Measurements from ENCODE around the gene STARD5.

Gene STARD5

GRCh38 chr15:81284256-81285031, 39.5 kb downstream of the STARD5 start:
- Histone ChIP-seq H3K9ac (ENCODE audit: low read depth, low read length) (no peak overlapping the region), H3K9me3 (ENCODE audit: control insufficient read depth, insufficient read depth, low read length) (no peaks in the 10 kb centered on the region), H3K4me1 (ENCODE audit: control insufficient read depth, insufficient read depth, low read length) (no peaks in the 10 kb centered on the region), H3K4me3 (ENCODE audit: low read depth, low read length) (no peak overlapping the region), H3K27me3 (ENCODE audit: control insufficient read depth, insufficient read depth, low read length) (no peaks in the 10 kb centered on the region), H3K36me3 (ENCODE audit: control insufficient read depth, insufficient read depth, low read length) (no peaks in the 10 kb centered on the region)

GRCh38 chr15:81282911-81283310, 41.0 kb downstream of the STARD5 start:
- Histone ChIP-seq H3K4me1 (ENCODE audit: control insufficient read depth, insufficient read depth, low read length) (no peaks in the 10 kb centered on the region), H3K27me3 (ENCODE audit: control insufficient read depth, insufficient read depth, low read length) (no peaks in the 10 kb centered on the region)

DNA sequence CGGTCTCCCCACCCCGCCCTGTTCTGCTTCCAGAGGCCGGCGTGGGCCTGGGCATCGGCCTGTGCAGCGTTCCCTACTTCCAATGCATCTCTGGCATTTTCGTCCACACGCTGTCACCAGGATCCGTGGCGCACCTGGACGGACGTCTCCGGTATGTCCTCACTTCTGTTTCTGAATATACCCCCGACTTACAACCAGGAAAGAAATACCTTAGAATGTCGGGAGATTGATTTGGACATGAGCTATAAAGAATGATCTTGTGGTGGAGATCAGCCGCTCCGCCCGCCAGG, 41.4 kb downstream of the STARD5 start:
- no peaks in the 10 kb centered on the region for H3K9me3 ChIP-seq (ENCODE audit: control insufficient read depth, insufficient read depth, low read length)
- H3K27me3 ChIP-seq (ENCODE audit: control insufficient read depth, insufficient read depth, low read length) = no peaks in the 10 kb centered on the region
- H3K36me3 ChIP-seq (ENCODE audit: control insufficient read depth, insufficient read depth, low read length) = no peaks in the 10 kb centered on the region
- no peaks in the 10 kb centered on the region for H3K4me1 ChIP-seq (ENCODE audit: control insufficient read depth, insufficient read depth, low read length)
- no peak overlapping the region for H3K9ac ChIP-seq (ENCODE audit: low read depth, low read length)
- no peak overlapping the region for H3K4me3 ChIP-seq (ENCODE audit: low read depth, low read length)

More at GRCh38 chr15:81282911-81283310, 41.0 kb downstream of the STARD5 start:
- H3K4me3 ChIP-seq (ENCODE audit: low read depth, low read length) = no peak overlapping the region
- no peaks in the 10 kb centered on the region for H3K36me3 ChIP-seq (ENCODE audit: control insufficient read depth, insufficient read depth, low read length)
- no peak overlapping the region for H3K9ac ChIP-seq (ENCODE audit: low read depth, low read length)
- H3K9me3 ChIP-seq (ENCODE audit: control insufficient read depth, insufficient read depth, low read length) = no peaks in the 10 kb centered on the region

GRCh38 chr15:81281766-81282605, 42.0 kb downstream of the STARD5 start:
- Histone ChIP-seq H3K9ac (ENCODE audit: low read depth, low read length) (no peak overlapping the region), H3K27me3 (ENCODE audit: control insufficient read depth, insufficient read depth, low read length) (no peaks in the 10 kb centered on the region), H3K4me1 (ENCODE audit: control insufficient read depth, insufficient read depth, low read length) (no peaks in the 10 kb centered on the region), H3K36me3 (ENCODE audit: control insufficient read depth, insufficient read depth, low read length) (no peaks in the 10 kb centered on the region), H3K9me3 (ENCODE audit: control insufficient read depth, insufficient read depth, low read length) (peaks cover 1% of the 10 kb centered on the region), H3K4me3 (ENCODE audit: low read depth, low read length) (no peak overlapping the region)

DNA sequence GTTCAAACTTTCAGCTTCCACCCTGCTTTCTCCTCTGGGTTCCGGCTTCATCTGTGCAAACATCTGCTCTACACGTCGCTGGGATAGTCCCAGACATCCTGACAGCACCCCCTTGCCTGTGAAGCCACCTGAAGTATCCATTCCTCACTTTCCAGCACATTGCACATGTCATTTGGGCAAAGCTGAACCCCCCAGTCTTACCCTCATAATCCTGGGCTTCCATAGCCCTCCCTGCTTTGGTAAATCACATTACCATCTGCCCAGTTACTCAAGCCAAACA, 42.5 kb downstream of the STARD5 start:
- Histone ChIP-seq H3K36me3 (ENCODE audit: control insufficient read depth, insufficient read depth, low read length) (no peaks in the 10 kb centered on the region), H3K4me1 (ENCODE audit: control insufficient read depth, insufficient read depth, low read length) (no peaks in the 10 kb centered on the region), H3K4me3 (ENCODE audit: low read depth, low read length) (no peak overlapping the region), H3K27me3 (ENCODE audit: control insufficient read depth, insufficient read depth, low read length) (no peaks in the 10 kb centered on the region), H3K9me3 (ENCODE audit: control insufficient read depth, insufficient read depth, low read length) (peaks cover 3% of the 10 kb centered on the region), H3K9ac (ENCODE audit: low read depth, low read length) (no peak overlapping the region)

DNA sequence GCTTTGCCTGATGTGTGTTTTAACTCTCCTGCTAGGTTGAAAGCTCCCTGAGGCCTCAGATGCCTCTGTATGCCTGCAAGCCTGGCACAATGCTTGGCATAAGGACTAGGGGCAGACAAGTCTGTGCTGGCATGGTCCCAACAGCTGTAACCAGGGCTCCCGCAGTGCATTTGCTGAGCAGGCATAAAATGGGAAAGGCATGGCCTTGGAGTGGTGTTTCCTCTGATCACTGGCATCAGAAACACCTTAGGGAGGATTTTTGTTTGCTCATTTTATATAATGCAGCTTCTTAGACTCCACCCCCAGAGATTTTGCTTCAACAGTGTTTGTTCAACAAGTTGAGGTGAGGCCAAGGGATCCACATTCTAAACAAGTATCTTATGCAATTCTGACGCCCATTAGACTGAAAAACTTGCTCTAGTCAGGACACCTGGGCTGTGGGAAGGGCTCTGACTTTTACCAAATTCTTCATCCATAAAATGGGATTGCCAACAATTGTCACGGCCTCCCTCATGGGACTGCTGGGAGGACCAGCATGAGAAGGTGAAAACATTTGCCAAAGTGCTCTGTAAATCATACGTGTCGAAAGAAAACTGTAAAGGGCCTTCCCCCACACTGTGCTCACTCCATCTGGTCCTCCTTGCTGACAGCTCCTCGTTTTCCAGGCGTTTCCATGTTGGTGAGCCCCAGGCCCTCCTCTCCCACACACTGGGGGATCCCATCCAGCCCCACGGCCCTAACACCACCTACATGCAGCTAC, 43.1 kb downstream of the STARD5 start:
- H3K4me3 ChIP-seq (ENCODE audit: low read depth, low read length) = no peak overlapping the region
- H3K27me3 ChIP-seq (ENCODE audit: control insufficient read depth, insufficient read depth, low read length) = no peaks in the 10 kb centered on the region
- no peaks in the 10 kb centered on the region for H3K4me1 ChIP-seq (ENCODE audit: control insufficient read depth, insufficient read depth, low read length)
- no peak overlapping the region for H3K9ac ChIP-seq (ENCODE audit: low read depth, low read length)
- H3K9me3 ChIP-seq (ENCODE audit: control insufficient read depth, insufficient read depth, low read length) = peaks cover 7% of the 10 kb centered on the region
- H3K36me3 ChIP-seq (ENCODE audit: control insufficient read depth, insufficient read depth, low read length) = no peaks in the 10 kb centered on the region

GRCh38 chr15:81279621-81280485, 44.1 kb downstream of the STARD5 start:
- Histone ChIP-seq H3K4me3 (ENCODE audit: low read depth, low read length) (no peak overlapping the region), H3K4me1 (ENCODE audit: control insufficient read depth, insufficient read depth, low read length) (no peaks in the 10 kb centered on the region), H3K36me3 (ENCODE audit: control insufficient read depth, insufficient read depth, low read length) (no peaks in the 10 kb centered on the region), H3K27me3 (ENCODE audit: control insufficient read depth, insufficient read depth, low read length) (no peaks in the 10 kb centered on the region), H3K9ac (ENCODE audit: low read depth, low read length) (no peak overlapping the region), H3K9me3 (ENCODE audit: control insufficient read depth, insufficient read depth, low read length) (peaks cover 7% of the 10 kb centered on the region)

DNA sequence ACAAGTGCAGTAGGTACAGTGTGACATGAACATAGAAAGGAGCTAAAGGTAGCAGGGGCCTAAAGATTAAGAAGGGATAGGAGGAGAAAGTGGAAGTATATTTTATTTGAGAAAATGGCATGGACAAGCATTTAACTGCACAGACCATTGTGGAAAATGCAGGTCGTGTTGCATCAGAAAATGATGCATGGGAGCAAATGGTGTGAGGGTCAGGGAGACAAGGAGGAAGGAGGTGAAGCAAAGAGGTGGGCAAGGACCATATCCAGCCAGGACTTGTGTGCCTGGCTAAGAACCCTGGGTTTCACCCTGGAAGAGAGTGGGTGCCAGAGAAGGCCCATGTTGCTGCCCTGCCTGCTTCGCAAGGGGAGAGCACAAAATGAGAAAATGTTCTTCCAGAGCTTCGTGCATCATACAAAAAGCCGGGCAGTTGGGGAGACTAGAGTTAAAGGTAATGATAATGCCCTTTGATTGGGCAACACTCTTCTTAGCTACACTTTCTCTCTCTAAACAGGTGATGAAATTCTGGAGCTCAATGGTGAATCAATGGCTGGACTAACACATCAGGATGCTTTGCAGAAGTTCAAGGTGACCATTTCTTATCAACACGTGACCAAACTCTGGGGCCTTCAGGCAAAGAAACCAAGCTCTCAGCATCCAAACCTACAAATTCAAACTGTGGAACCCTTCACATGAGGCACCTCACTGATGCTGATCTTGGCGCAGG, 45.5 kb downstream of the STARD5 start:
- Histone ChIP-seq H3K9me3 (ENCODE audit: control insufficient read depth, insufficient read depth, low read length) (peaks cover 7% of the 10 kb centered on the region), H3K9ac (ENCODE audit: low read depth, low read length) (no peak overlapping the region), H3K36me3 (ENCODE audit: control insufficient read depth, insufficient read depth, low read length) (no peaks in the 10 kb centered on the region), H3K4me1 (ENCODE audit: control insufficient read depth, insufficient read depth, low read length) (no peaks in the 10 kb centered on the region), H3K27me3 (ENCODE audit: control insufficient read depth, insufficient read depth, low read length) (no peaks in the 10 kb centered on the region), H3K4me3 (ENCODE audit: low read depth, low read length) (no peak overlapping the region)

GRCh38 chr15:81277851-81278250, 46.1 kb downstream of the STARD5 start:
- no peak overlapping the region for H3K9ac ChIP-seq (ENCODE audit: low read depth, low read length)

DNA sequence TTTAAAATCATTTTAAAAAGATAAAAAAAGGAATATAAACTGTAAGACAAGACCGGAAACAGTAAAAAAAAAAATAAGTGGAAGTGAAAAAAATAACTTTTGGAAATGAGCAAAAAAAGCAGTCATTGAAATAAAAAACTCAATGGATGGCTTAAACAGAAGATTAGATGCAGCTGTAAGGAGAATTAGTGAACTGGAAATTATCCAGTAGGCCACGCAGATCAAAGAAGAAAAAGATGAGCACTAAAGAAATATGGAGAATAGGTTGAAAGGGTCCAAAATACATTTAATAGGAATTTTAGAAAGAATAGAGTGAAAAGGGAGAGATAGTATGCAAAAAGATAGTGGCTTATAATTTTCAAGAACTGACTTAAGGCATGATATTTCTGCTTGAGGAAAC, 47.0 kb downstream of the STARD5 start:
- Histone ChIP-seq H3K4me1 (ENCODE audit: control insufficient read depth, insufficient read depth, low read length) (no peaks in the 10 kb centered on the region), H3K9me3 (ENCODE audit: control insufficient read depth, insufficient read depth, low read length) (peaks cover 7% of the 10 kb centered on the region), H3K27me3 (ENCODE audit: control insufficient read depth, insufficient read depth, low read length) (no peaks in the 10 kb centered on the region), H3K9ac (ENCODE audit: low read depth, low read length) (no peak overlapping the region), H3K4me3 (ENCODE audit: low read depth, low read length) (no peak overlapping the region), H3K36me3 (ENCODE audit: control insufficient read depth, insufficient read depth, low read length) (no peaks in the 10 kb centered on the region)

More at GRCh38 chr15:81277851-81278250, 46.1 kb downstream of the STARD5 start:
- H3K9me3 ChIP-seq (ENCODE audit: control insufficient read depth, insufficient read depth, low read length) = peaks cover 7% of the 10 kb centered on the region
- no peaks in the 10 kb centered on the region for H3K4me1 ChIP-seq (ENCODE audit: control insufficient read depth, insufficient read depth, low read length)
- H3K27me3 ChIP-seq (ENCODE audit: control insufficient read depth, insufficient read depth, low read length) = no peaks in the 10 kb centered on the region
- H3K36me3 ChIP-seq (ENCODE audit: control insufficient read depth, insufficient read depth, low read length) = no peaks in the 10 kb centered on the region
- H3K4me3 ChIP-seq (ENCODE audit: low read depth, low read length) = no peak overlapping the region
